Dermis blood vessel endothelial cell (primary cell): ENCODE results near the gene CAST. TPM values are rescaled to one million over a fixed set of nuclear protein-coding genes. Genes with fewer than 3 reads are reported as not detected.

Experiments used
- DNase-seq: peaks from one replicate; pipeline ENCODE4 v3.0.0; 2010
- total RNA-seq: library from RNA; depleted of rRNA; stranded (reverse); fragments of >200 nt; gene quantifications from 2 replicates; pipeline ENCODE4 v1.2.3, GENCODE V29; 2014

CAST gene
- total RNA-seq, 1 donor from 2014 or later = 123 TPM

DNA sequence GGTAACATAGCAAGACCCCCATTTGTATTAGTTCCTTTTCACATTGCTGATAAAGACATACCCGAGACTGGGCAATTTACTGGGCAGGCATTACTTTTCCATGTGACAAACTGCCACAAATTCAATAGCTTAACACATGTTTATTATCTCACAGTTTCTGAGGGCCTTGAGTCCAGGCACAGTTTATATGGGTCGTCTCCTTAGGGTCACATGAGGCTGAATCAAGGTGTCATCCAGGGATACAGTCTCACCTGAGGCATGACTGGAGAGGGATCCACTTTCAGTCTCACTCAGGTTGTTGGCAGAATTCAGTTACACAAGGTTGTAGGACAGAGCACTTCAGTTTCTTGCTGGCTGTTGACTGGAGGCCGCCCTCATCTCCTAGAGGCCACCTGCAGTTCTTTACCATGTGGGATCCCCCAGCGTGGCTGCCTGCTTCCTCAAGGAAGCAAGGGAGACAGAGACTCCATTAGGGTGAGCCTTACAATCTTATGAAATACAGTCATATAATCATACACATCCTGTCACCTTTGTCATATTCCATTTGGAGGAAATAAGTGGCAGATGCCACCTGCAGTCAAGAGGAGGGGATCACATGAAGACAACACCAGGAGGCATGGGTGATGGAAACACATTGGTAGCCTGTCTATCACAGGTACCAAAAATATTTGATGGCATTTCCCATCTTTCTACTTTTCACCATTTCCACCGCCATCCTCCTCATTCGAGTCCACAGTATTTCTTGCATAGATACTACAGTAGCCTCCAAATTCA, 160.7 kb downstream of the CAST start:
- DNase-seq = no peak

DNA sequence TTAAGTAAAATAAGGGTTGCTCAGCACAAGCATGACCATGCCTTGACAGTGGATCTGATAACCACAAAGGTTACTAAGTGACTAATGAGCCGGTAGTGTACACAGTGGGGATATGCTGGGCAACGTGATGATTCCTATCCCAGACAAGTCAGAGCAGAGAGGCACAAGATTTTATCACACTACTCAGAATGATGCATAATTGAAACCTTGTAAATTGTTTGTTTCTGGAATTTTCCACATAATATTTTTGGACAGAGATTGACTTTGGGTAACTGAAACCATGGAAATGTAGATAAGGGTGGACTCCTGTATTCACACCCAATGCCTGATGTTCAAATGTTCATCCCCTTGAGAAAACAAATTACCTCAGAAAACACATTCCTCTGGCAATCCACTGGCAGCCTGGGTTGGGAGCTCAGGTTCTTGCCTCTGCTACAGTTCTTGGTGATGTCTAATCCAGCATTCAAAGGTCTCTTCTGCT, 161.8 kb downstream of the CAST start:
- peak; percentile 62 for DNase-seq

Other genes with a start within 250 kb of the CAST start
- gene PCSK1, start 229.1 kb upstream of the CAST start, total RNA-seq = 0.51 TPM in 2 replicates
- gene ERAP1, start 145.6 kb downstream of the CAST start, total RNA-seq = 63.6 and 117 TPM in 2 replicates
- 8.4 and 132 TPM in 2 replicates for gene ERAP2, start 214.1 kb downstream of the CAST start, total RNA-seq